Suprapubic skin (tissue), 4 donors: ENCODE results near the gene NRCAM. TPM values are rescaled to one million over a fixed set of nuclear protein-coding genes. Genes with fewer than 3 reads are reported as not detected.

Experiments used
- DNase-seq, 2 donors: peaks; one replicate each; pipeline ENCODE4 v3.0.0-alpha.2; 2019; ENCODE audit warnings: low spot score in 2 of 2
- H3K27ac ChIP-seq: fragments of 200-600 bp; sonication (generic); one replicate; pipeline ENCODE4 v1.5.1; 2019
- H3K27me3 ChIP-seq: fragments of 200-600 bp; sonication (generic); one replicate; pipeline ENCODE4 v1.5.1; 2019
- H3K36me3 ChIP-seq: fragments of 200-600 bp; sonication (generic); one replicate; pipeline ENCODE4 v1.5.1; 2019
- H3K4me1 ChIP-seq: fragments of 200-600 bp; sonication (generic); one replicate; pipeline ENCODE4 v1.5.1; 2019
- H3K4me3 ChIP-seq: fragments of 200-600 bp; sonication (generic); one replicate; pipeline ENCODE4 v1.5.1; 2019; ENCODE audit warnings: mild to moderate bottlenecking
- H3K9me3 ChIP-seq: fragments of 200-600 bp; sonication (generic); one replicate; pipeline ENCODE4 v1.5.1; 2019
- EP300 ChIP-seq: sonication (generic); formaldehyde crosslinking; IDR thresholded peaks from one replicate; pipeline ENCODE4 v1.6.1; 2017; ENCODE audit warnings: antibody characterized with exemption
- POLR2A ChIP-seq, 2 donors: fragments of 450-650 bp; IDR thresholded peaks; one replicate each; pipeline ENCODE4 v1.6.1; 2017; ENCODE audit warnings: antibody characterized with exemption in 2 of 2, mild to moderate bottlenecking in 2 of 2, moderate library complexity in 2 of 2
- POLR2AphosphoS5 ChIP-seq, 3 donors: sonication (generic); formaldehyde crosslinking; IDR thresholded peaks; one replicate each; pipeline ENCODE4 v1.6.1; 2017; ENCODE audit warnings: antibody characterized with exemption in 3 of 3
- WGBS: methylation state at CpG from one replicate; pipeline ENCODE4 v1.1.5; 2018; 5-methylcytosine and 5-hydroxymethylcytosine counted together
- total RNA-seq, 4 donors: library from RNA; depleted of rRNA; stranded (reverse); fragments of >200 nt; gene quantifications; one replicate each; pipeline ENCODE4 v1.1.0, GENCODE V29; 2016
- TF ChIP-seq, protein P1 (sequence below), 2 donors: fragments of 200-600 bp in 1 of 2; fragments of 450-650 bp in 1 of 2; sonication (generic) in 1 of 2; IDR thresholded peaks; one replicate each; pipeline ENCODE4 v1.5.1; 2016 to 2019; ENCODE audit warnings: antibody characterized with exemption in 2 of 2, mild to moderate bottlenecking in 1 of 2, moderate library complexity in 1 of 2

Gene NRCAM
- total RNA-seq, 4 donors from 2014 or later = 2.3 to 7.2 (median 2.8) TPM

GRCh38 chr7:108406222-108406890, 49.9 kb downstream of the NRCAM start:
- 79% methylated on average over 1 of the region's 1 CpG for WGBS
- H3K4me1 ChIP-seq = no peaks in the 10 kb centered on the region
- no peaks in the 10 kb centered on the region for H3K36me3 ChIP-seq
- no peaks in the 10 kb centered on the region for H3K9me3 ChIP-seq
- no peaks in the 10 kb centered on the region for H3K27me3 ChIP-seq
- H3K4me3 ChIP-seq = no peak overlapping the region
- no peak overlapping the region for H3K27ac ChIP-seq
- no peak for DNase-seq
- TF ChIP-seq POLR2AphosphoS5 (IDR thresholded peaks at IDR 0.05) (no peak), POLR2A (IDR thresholded peaks at IDR 0.05) (no peak), EP300 (no peak)
- TF ChIP-seq, protein P1, sequence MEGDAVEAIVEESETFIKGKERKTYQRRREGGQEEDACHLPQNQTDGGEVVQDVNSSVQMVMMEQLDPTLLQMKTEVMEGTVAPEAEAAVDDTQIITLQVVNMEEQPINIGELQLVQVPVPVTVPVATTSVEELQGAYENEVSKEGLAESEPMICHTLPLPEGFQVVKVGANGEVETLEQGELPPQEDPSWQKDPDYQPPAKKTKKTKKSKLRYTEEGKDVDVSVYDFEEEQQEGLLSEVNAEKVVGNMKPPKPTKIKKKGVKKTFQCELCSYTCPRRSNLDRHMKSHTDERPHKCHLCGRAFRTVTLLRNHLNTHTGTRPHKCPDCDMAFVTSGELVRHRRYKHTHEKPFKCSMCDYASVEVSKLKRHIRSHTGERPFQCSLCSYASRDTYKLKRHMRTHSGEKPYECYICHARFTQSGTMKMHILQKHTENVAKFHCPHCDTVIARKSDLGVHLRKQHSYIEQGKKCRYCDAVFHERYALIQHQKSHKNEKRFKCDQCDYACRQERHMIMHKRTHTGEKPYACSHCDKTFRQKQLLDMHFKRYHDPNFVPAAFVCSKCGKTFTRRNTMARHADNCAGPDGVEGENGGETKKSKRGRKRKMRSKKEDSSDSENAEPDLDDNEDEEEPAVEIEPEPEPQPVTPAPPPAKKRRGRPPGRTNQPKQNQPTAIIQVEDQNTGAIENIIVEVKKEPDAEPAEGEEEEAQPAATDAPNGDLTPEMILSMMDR (IDR thresholded peaks at IDR 0.05) = no peak

- H3K27ac ChIP-seq = no peak overlapping the region
- TF ChIP-seq POLR2A (IDR thresholded peaks at IDR 0.05) (no peak), EP300 (no peak), POLR2AphosphoS5 (IDR thresholded peaks at IDR 0.05) (no peak)
- TF ChIP-seq, protein P1 (IDR thresholded peaks at IDR 0.05) = no peak
- DNase-seq = no peak
- H3K36me3 ChIP-seq = no peaks in the 10 kb centered on the region
- no peaks in the 10 kb centered on the region for H3K4me1 ChIP-seq
- H3K4me3 ChIP-seq = no peak overlapping the region
- H3K9me3 ChIP-seq = no peaks in the 10 kb centered on the region
- no peaks in the 10 kb centered on the region for H3K27me3 ChIP-seq
- 73% methylated on average over 11 of the region's 11 CpGs for WGBS
Observed at GRCh38 chr7:108404509-108405420, 51.5 kb downstream of the NRCAM start.

GRCh38 chr7:108403597-108404217, 52.5 kb downstream of the NRCAM start:
- WGBS = 78% methylated on average over 9 of the region's 9 CpGs
- no peaks in the 10 kb centered on the region for H3K36me3 ChIP-seq
- TF ChIP-seq POLR2A (IDR thresholded peaks at IDR 0.05) = no peak
- TF ChIP-seq EP300 = no peak
- TF ChIP-seq POLR2AphosphoS5 (IDR thresholded peaks at IDR 0.05) = no peak
- TF ChIP-seq, protein P1 (IDR thresholded peaks at IDR 0.05) = no peak
- H3K4me3 ChIP-seq = no peak overlapping the region
- no peak overlapping the region for H3K27ac ChIP-seq
- no peaks in the 10 kb centered on the region for H3K27me3 ChIP-seq
- no peak for DNase-seq
- no peaks in the 10 kb centered on the region for H3K9me3 ChIP-seq
- no peaks in the 10 kb centered on the region for H3K4me1 ChIP-seq

DNA sequence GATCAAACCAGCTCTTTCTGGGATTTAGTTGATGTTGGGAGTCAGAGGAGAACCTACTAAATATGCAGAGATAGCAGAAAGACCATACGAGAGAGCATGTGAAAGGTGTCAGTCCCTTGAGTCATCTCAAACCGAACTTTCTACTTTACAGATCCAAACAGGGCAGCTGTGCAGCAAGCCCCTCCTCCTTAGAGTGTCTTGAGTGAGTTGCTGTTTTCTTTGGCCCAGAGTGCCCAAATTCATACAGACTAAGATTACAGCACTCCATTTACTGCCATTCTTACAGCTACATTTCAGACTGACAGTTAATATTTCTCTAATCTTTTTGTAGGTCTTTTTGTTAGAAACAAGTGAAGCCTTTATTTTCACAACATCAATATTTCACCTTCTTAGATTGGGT, 53.4 kb downstream of the NRCAM start:
- Histone ChIP-seq H3K27ac (no peak overlapping the region), H3K9me3 (no peaks in the 10 kb centered on the region), H3K27me3 (no peaks in the 10 kb centered on the region), H3K4me1 (no peaks in the 10 kb centered on the region), H3K4me3 (no peak overlapping the region), H3K36me3 (no peaks in the 10 kb centered on the region)
- WGBS = 21% methylated on average over 2 of the region's 2 CpGs
- TF ChIP-seq EP300 (no peak), POLR2A (IDR thresholded peaks at IDR 0.05) (no peak), POLR2AphosphoS5 (IDR thresholded peaks at IDR 0.05) (no peak)
- TF ChIP-seq, protein P1 (IDR thresholded peaks at IDR 0.05) = no peak
- DNase-seq = no peak

DNA sequence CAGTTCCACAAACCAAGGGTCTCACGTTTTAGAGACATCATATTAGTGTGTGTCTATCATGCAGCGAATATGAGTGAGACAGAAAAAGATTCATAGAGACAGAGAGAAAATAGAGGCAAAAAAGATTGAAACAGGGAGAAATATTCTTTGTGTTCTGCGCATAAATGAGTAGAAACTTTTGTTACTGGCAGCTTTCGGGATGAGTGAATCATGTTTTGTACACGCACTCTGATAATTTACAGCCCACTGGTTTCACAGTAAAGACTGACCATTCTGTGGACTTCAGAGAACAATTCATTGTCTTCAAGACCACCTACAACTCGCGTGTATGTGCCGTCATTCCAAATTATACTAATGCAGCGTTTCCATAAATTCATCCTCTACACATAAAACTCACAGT, 60.2 kb downstream of the NRCAM start:
- 91% methylated on average over 9 of the region's 9 CpGs for WGBS
- H3K27me3 ChIP-seq = no peaks in the 10 kb centered on the region
- H3K4me1 ChIP-seq = no peaks in the 10 kb centered on the region
- H3K36me3 ChIP-seq = no peaks in the 10 kb centered on the region
- H3K27ac ChIP-seq = no peak overlapping the region
- no peak for DNase-seq
- H3K9me3 ChIP-seq = no peaks in the 10 kb centered on the region
- TF ChIP-seq POLR2AphosphoS5 (IDR thresholded peaks at IDR 0.05) = no peak
- TF ChIP-seq, protein P1 (IDR thresholded peaks at IDR 0.05) = no peak
- TF ChIP-seq POLR2A (IDR thresholded peaks at IDR 0.05) = no peak
- TF ChIP-seq EP300 = no peak
- no peak overlapping the region for H3K4me3 ChIP-seq
